Neutrophil (primary cell): ENCODE results near the gene GPR132.

Experiments
- H3K27ac ChIP-seq: fragments of 200-600 bp; sonication (generic); 2 replicates; pipeline ENCODE4 v1.5.1; 2016; ENCODE audit warnings: mild to moderate bottlenecking, moderate library complexity
- H3K27me3 ChIP-seq: fragments of 200-600 bp; sonication (generic); 2 replicates; pipeline ENCODE4 v1.6.0; 2016; ENCODE audit warnings: mild to moderate bottlenecking
- H3K36me3 ChIP-seq: fragments of 200-600 bp; sonication (generic); 2 replicates; pipeline ENCODE4 v1.5.1; 2017
- H3K4me1 ChIP-seq, 2 experiments: fragments of 200-600 bp in 1 of 2; sonication (generic) in 1 of 2; 1 replicate in 1 of 2; 2 replicates in 1 of 2; pipeline versions ENCODE4 v1.5.1 to v1.6.1; 2013 to 2016; ENCODE audit warnings: low read depth in 1 of 2, low read length in 1 of 2, mild to moderate bottlenecking in 1 of 2, moderate library complexity in 1 of 2; ENCODE audit not compliant: control insufficient read depth in 1 of 2, insufficient read depth in 1 of 2
- H3K4me3 ChIP-seq, 2 experiments: fragments of 200-600 bp in 1 of 2; sonication (generic) in 1 of 2; 1 replicate in 1 of 2; 2 replicates in 1 of 2; pipeline ENCODE4 v1.5.1; 2013 to 2016; ENCODE audit warnings: low read depth in 1 of 2, low read length in 1 of 2, mild to moderate bottlenecking in 1 of 2, moderate library complexity in 1 of 2
- H3K9me3 ChIP-seq: fragments of 200-600 bp; sonication (generic); 2 replicates; pipeline ENCODE4 v1.5.1; 2016
- CTCF ChIP-seq: fragments of 200-600 bp; sonication (generic); IDR thresholded peaks from 2 replicates; pipeline ENCODE4 v1.5.1; 2016; ENCODE audit warnings: antibody characterized with exemption

Gene GPR132

GRCh38 chr14:105010106-105010505, 55.1 kb downstream of the GPR132 start:
- peaks cover 0 to under 1% of the 10 kb centered on the region in 2 experiments for H3K4me1 ChIP-seq
- H3K27ac ChIP-seq = no peak overlapping the region

GRCh38 chr14:105007593-105008264, 57.5 kb downstream of the GPR132 start:
- Histone ChIP-seq H3K4me3 (no peak overlapping the region), H3K27me3 (no peaks in the 10 kb centered on the region), H3K27ac (no peak overlapping the region), H3K9me3 (no peaks in the 10 kb centered on the region), H3K4me1 (no peaks in the 10 kb centered on the region), H3K36me3 (peaks cover 60% of the 10 kb centered on the region)
- TF ChIP-seq CTCF = no peak

More at GRCh38 chr14:105010106-105010505, 55.1 kb downstream of the GPR132 start:
- no peaks in the 10 kb centered on the region for H3K9me3 ChIP-seq
- H3K36me3 ChIP-seq = peaks cover 60% of the 10 kb centered on the region
- TF ChIP-seq CTCF = no peak
- H3K4me3 ChIP-seq = no peak overlapping the region
- H3K27me3 ChIP-seq = no peaks in the 10 kb centered on the region

GRCh38 chr14:105006831-105007592, 58.2 kb downstream of the GPR132 start:
- Histone ChIP-seq H3K9me3 (no peaks in the 10 kb centered on the region), H3K27me3 (no peaks in the 10 kb centered on the region), H3K36me3 (peaks cover 60% of the 10 kb centered on the region), H3K27ac (no peak overlapping the region), H3K4me1 (no peaks in the 10 kb centered on the region), H3K4me3 (no peak overlapping the region)
- no peak for TF ChIP-seq CTCF

DNA sequence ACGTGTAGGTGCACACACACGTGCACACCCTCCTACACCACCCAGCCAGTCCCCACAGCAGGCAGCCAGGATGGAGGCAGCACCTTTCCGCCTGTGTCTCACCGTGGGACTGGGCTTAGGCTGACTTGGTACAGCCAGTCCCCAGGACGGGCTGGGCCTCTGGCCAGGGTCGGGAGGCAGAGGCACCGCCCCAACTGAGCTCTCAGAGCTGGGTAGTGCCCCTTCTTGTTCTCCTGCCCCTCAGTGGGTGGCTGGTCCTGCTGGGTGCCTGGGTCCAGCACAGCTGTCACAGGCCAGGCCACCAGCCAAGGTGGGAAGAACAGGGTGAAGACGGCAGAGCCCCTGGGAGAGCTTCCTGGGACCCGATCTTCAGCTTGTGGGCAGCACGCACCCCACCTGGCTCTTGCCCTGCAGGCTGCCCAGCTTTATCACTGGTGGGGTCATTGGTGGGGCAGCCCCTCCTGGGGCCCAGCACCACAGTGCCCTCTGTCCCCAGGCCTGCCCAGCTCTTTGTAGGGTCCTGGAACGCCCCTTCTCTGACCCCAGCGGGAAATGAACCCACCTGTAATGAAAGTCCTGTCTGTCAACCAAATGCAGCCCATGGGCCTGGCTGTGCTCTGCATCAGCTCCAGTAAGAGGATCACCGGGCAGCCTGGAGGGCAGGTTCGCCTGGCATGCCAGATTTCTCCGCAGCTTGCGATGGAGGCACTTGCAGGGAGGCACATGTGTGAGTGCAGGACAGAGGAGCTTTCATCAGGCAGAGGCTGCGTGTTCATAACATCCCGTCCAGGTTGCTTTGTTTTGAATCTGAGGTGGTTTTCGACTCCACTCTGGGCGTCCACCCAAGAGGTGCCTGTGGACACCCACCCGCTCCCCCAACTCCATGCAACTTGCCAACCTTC, 59.0 kb downstream of the GPR132 start:
- Histone ChIP-seq H3K4me1 (no peaks in the 10 kb centered on the region), H3K9me3 (no peaks in the 10 kb centered on the region), H3K36me3 (peaks cover 53% of the 10 kb centered on the region), H3K4me3 (no peak overlapping the region), H3K27me3 (no peaks in the 10 kb centered on the region), H3K27ac (no peak overlapping the region)
- no peak for TF ChIP-seq CTCF

DNA sequence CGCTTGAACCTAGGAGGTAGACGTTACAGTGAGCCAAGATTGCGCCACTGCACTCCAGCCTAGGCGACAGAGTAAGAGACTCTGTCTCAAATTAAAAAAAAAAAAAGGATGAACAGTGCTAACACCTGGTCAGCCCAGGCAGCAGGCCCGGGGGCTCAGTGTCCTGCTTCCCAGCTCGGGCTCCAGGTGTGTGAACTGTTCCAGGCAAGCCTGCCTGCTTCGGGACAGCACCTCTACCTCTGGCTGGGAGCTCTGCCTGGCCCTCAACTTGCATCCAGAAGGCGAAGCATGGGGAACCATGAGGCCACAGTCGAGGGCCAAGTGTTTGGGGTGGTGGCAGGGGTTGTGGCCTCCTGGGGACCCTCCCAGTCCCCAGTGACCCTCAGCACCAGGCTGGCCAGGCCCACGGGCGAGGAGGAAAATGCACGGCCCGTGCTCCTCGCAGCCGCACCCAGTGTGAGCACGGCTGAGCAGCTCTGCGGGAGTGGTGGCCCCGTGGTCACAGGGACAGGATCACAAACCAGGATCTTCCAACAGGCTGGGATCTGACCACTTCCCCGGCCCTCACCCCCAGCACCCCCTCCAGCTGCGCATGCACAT, 59.8 kb downstream of the GPR132 start:
- no peaks in the 10 kb centered on the region for H3K4me1 ChIP-seq
- H3K4me3 ChIP-seq = no peak overlapping the region
- no peaks in the 10 kb centered on the region for H3K9me3 ChIP-seq
- H3K27ac ChIP-seq = no peak overlapping the region
- H3K36me3 ChIP-seq = peaks cover 48% of the 10 kb centered on the region
- no peak for TF ChIP-seq CTCF
- H3K27me3 ChIP-seq = no peaks in the 10 kb centered on the region
